ENCODE data around the gene P2RY2. TPM values are rescaled to one million over a fixed set of nuclear protein-coding genes. Genes with fewer than 3 reads are reported as not detected.

Gene P2RY2
- total RNA-seq, 1 donor, result 0.18 TPM

DNA sequence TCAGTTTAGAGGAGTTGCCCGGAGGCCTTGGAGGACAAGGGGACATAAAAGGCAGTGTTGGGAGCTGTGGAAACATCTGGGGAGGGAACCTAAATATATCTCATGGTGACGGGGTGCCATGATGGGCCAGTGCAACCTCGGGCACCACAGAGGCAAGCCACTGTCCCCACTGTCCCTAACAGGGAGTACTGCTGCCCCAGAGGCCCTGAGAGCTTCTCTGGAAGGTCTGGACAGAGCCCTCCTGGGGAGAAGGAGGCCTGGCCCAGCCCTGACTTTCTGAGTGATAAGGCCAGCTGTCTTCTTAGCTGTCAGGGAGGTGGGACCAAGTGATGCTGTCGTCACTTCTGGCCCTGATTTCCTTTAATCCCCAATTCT, 48.6 kb downstream of the P2RY2 start:
- DNase-seq (ENCODE audit: low read depth), result no peak
- TF ChIP-seq, protein P1, sequence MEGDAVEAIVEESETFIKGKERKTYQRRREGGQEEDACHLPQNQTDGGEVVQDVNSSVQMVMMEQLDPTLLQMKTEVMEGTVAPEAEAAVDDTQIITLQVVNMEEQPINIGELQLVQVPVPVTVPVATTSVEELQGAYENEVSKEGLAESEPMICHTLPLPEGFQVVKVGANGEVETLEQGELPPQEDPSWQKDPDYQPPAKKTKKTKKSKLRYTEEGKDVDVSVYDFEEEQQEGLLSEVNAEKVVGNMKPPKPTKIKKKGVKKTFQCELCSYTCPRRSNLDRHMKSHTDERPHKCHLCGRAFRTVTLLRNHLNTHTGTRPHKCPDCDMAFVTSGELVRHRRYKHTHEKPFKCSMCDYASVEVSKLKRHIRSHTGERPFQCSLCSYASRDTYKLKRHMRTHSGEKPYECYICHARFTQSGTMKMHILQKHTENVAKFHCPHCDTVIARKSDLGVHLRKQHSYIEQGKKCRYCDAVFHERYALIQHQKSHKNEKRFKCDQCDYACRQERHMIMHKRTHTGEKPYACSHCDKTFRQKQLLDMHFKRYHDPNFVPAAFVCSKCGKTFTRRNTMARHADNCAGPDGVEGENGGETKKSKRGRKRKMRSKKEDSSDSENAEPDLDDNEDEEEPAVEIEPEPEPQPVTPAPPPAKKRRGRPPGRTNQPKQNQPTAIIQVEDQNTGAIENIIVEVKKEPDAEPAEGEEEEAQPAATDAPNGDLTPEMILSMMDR (IDR thresholded peaks at IDR 0.05; ENCODE audit: insufficient read depth, low read length), result no peak
- H3K4me3 ChIP-seq (ENCODE audit: low read depth, low read length), result no peak overlapping the region

DNA sequence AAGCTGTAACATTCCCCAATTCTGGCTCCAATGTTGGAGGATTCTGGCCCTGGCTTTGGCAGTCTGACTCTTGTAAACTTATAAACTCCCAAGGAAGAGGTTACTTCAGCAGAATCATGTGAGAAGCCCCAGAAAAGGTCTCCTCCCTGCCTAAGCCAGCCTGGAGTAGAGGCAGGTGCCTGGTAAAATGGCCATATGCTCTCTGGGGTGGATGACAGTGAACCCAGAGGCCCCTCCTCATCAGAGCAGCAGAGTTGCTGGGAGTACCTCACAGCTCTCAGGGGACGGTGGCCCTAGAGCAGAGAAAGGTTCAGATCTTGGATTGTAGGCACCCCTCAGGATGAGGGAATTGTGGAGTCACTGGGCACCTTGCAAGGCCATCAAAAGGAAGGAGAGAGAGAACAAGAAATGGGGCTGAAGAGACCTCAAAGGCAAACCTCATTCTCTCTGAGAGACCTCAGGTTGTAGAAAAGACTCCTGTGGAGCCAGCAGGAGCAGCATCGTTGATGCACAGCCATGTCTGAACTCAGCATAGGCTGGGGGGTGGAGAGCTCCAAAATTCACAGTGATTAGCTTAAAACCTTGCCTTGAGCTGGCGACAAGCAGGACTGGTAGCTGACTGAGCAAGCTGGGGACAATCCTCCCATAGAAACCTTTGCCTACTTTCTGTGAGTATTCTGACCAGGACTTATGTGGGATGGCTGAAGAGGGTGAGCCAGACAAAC, 49.2 kb downstream of the P2RY2 start:
- DNase-seq (ENCODE audit: low read depth), result no peak
- TF ChIP-seq, protein P1 (IDR thresholded peaks at IDR 0.05; ENCODE audit: insufficient read depth, low read length), result no peak
- no peak overlapping the region for H3K4me3 ChIP-seq (ENCODE audit: low read depth, low read length)

- TF ChIP-seq, protein P1 (IDR thresholded peaks at IDR 0.05; ENCODE audit: insufficient read depth, low read length), result no peak
- DNase-seq (ENCODE audit: low read depth), result no peak
Observed at GRCh38 chr11:73267906-73268540, 49.9 kb downstream of the P2RY2 start.

GRCh38 chr11:73268671-73269271, 50.7 kb downstream of the P2RY2 start:
- no peak overlapping the region for H3K4me3 ChIP-seq (ENCODE audit: low read depth, low read length)
- DNase-seq (ENCODE audit: low read depth), result no peak
- TF ChIP-seq, protein P1 (IDR thresholded peaks at IDR 0.05; ENCODE audit: insufficient read depth, low read length), result no peak

More at GRCh38 chr11:73267906-73268540, 49.9 kb downstream of the P2RY2 start:
- no peak overlapping the region for H3K4me3 ChIP-seq (ENCODE audit: low read depth, low read length)

GRCh38 chr11:73269459-73270015, 51.5 kb downstream of the P2RY2 start:
- TF ChIP-seq, protein P1 (IDR thresholded peaks at IDR 0.05; ENCODE audit: insufficient read depth, low read length), result no peak
- no peak for DNase-seq (ENCODE audit: low read depth)
- H3K4me3 ChIP-seq (ENCODE audit: low read depth, low read length), result no peak overlapping the region

- TF ChIP-seq, protein P1 (IDR thresholded peaks at IDR 0.05; ENCODE audit: insufficient read depth, low read length), result no peak
- DNase-seq (ENCODE audit: low read depth), result no peak
- no peak overlapping the region for H3K4me3 ChIP-seq (ENCODE audit: low read depth, low read length)
Observed at GRCh38 chr11:73270016-73270854, 52.2 kb downstream of the P2RY2 start.

Data from fibroblast of the aortic adventitia (primary cell).